ENCODE data around the gene SKAP1.

- no peak for TF ChIP-seq CTCF (conservative IDR thresholded peaks at IDR 0.05; ENCODE audit: low read length)
- no peak for TF ChIP-seq EZH2phosphoT487 (IDR thresholded peaks at IDR 0.05; ENCODE audit: borderline replicate concordance, low read depth, low read length)
These were observed 103.7 kb downstream of the SKAP1 start for GRCh38 chr17:48326310-48326709.

All from OCI-LY7 (cell line).